A549 treated with CORT108297 at 1 μM for 4 hours (cell line): ENCODE results near the gene ZNF785. TPM values are rescaled to one million over a fixed set of nuclear protein-coding genes. Genes with fewer than 3 reads are reported as not detected.

Experiments used
- total RNA-seq: library from RNA; stranded (reverse); fragments of 200-300 nt; extraction: Qiagen RNA extraction; gene quantifications from 5 replicates; pipeline ENCODE4 v1.2.3, GENCODE V29; 2022

Gene ZNF785
- total RNA-seq = not detected in 5 replicates

DNA sequence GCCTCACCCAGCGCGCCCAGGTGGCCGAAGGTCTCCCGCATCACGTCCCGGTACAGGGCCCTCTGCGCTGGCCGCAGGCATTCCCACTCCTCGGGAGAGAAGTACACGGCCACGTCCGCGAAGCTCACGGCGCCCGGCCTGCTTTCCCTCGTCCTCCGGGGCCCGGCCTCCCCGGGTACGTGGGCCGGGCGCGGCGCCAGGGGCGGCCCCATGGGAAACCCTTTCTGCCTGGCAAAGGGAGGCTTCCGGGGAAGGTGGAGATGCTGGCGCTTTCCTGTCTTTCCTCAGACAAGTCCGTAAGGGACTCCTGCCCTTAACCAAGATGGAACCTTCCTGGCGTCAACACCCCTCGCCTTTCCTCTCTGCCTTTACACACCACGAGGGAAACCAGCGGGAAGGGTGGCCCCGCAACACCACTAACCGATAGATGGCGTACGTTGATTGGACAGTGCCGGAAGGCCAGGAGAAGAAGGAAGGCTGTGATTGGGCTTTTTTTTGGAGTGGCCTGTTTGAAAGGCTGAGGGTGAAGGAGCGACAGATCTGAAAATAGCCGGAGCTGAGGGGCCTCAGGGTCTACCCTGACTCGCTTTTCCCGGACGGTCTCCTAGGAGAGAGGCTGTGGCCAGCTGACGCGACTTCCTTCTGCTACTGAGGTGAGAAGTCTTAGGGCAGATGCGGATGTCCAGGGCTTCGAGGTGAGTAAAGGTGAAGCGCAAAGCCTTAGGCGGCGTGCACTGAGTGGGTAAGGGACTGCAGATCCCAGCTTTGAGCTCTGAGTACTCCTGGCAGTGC is at the start of gene ZNF785:
TSS of gene ZNF785 (minus strand) at position 298 of the 792 bp plus-strand sequence. CDS start at position 212, 86 bp downstream.

DNA sequence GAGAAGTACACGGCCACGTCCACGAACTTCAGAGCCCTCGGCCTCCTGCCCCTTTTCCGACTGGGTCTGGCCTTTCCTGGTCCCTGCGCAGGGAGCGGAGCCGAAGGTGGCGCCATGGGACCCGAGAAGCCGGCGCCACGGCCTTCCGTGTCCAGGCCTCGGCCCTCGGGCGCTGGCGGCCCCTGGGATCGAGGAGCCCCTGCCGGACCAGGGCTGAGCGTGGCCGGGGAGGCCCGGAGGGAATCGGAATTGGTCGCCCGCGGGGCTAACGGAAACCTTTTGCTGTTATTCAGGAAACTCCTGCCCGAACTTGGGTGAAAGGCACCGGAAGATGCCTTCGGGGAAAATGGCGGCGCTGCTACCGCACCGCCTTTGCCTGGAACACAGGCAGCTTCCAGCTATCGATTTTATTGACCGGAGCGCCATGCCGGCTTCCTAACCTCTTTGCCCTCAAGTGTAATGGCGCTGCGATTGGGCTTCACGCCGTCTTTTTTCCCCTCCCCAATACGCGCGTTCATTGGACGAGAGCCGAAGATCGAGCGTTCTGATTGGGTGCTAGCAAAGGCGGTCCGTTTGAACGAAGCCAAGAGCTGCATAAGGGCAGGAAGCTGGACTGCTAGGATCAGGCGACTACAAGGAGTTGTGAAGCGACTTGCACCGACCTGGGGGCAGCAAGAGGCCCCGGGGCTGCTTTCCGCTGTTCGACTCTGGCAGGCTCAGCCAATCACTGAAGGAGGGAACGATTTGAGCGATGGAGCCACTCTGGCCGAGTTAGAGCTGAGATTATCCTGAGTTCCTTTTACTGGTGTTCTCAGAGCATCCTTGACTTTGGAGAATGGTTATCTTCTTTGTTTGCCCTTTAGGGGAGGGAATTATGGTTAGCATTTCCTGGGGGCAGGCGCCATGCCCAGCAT is 24.7 kb upstream of the ZNF785 start, which contains the start of gene ZNF689:
TSS of gene ZNF689 (minus strand) at position 464 of the 914 bp plus-strand sequence. CDS start at position 116, 348 bp downstream.

GRCh38 chr16:30571445-30572322 is 13.8 kb downstream of the ZNF785 start, which contains the start of gene ZNF688:
TSS of gene ZNF688 (minus strand) at chr16:30571714. CDS start at chr16:30571629, 85 bp downstream.

DNA sequence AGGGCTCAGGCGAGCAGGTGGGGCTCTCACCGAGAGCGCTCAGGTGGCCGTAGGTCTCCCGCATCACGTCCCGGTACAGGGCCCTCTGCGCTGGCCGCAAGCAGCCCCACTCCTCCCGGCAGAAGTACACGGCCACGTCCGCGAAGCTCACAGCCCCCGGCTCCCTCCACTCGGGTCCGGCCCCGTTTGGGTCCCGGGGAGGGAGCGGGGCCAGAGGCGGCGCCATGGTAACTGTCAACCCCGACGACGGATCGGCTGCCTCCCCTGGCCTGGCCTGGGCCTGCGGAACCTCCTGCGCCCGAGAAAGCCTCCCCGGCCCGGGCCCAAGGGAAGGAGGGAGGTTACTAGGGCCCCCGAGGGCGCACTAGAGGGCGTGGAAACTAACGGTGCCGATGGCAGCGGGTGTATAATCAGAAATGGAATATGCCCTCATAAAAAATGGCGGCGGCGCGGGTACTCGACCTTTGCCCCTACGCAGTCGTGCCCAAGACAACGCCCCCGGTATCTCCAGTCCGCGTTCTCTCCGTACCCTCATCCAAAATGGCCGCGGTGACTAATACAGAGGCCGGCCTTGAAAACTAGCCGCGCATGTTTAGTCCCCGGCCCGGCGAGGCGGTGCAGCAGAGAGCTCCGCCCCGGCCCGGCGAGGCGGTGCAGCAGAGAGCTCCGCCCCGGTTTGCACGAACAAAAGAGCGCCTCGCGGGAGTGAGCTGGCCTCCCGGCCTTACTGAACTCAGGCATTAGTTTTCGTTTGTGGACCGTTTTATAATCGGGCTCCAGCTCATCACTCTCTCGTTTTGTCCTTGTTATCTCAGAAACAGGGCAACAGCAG is 27.3 kb downstream of the ZNF785 start, which contains the start of gene ZNF764:
TSS of gene ZNF764 (minus strand) at position 418 of the 832 bp plus-strand sequence. CDS start at position 226, 192 bp downstream.

DNA sequence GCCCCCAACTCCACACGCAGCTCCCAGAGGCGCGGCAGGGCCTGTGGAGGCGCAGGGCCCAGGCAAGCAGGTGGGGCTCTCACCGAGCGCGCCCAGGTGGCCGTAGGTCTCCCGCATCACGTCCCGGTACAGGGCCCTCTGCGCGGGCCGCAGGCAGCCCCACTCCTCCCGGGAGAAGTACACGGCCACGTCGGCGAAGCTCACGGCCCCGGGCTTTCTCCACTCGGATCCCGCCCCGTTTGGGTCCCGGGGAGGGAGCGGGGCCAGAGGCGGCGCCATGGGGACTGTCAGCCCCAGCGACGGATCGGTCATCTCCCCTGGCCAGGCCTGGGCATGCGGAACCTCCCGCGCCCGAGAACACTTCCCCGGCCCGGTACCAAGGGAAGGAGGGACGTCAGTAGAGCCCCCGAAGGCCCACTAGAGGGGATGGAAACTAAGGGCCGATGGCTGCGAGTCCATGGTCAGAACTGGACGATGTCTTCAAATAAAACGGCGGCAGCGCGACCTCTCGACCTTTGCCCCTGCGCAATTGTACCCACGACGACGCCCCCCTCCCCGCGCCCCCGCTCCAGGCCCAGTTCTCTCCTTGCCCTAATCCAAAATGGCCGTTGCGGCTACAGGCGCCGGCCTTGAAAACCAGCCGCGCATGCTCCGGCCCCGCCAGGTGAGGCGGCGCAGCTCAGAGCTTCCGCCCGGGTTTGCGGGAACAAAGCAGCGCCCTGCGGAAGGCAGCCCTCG is 51.0 kb downstream of the ZNF785 start, which contains the start of gene ZNF747:
TSS of gene ZNF747 (minus strand) at position 491 of the 738 bp plus-strand sequence. CDS start at position 312, 179 bp downstream.

Other genes starting within 250 kb of the ZNF785 start
- gene CD2BP2, start 230.4 kb downstream of the ZNF785 start, total RNA-seq = 61.6 to 68.7 TPM (median 66.4 TPM) in 5 replicates
- 24.8 to 34.5 TPM (median 31.6 TPM) in 5 replicates for gene TBC1D10B, start 215.2 kb downstream of the ZNF785 start, total RNA-seq
- 0.38 to 0.55 TPM (median 0.48 TPM) in 3 of 5 replicates, not detected in the others for gene MYL11, start 210.9 kb downstream of the ZNF785 start, total RNA-seq
- 0.58 to 2.5 TPM (median 2.1 TPM) in 5 replicates for gene SEPTIN1, start 203.1 kb downstream of the ZNF785 start, total RNA-seq
- 11.7 to 13.0 TPM (median 12.4 TPM) in 5 replicates for gene ZNF48, start 190.3 kb downstream of the ZNF785 start, total RNA-seq
- gene ZNF771, start 178.1 kb downstream of the ZNF785 start, total RNA-seq = 3.0 to 6.8 TPM (median 5.5 TPM) in 5 replicates
- 103 to 143 TPM (median 138 TPM) in 5 replicates for gene DCTPP1, start 155.7 kb downstream of the ZNF785 start, total RNA-seq
- 48.6 to 54.5 TPM (median 51.1 TPM) in 5 replicates for gene SEPHS2, start 139.8 kb downstream of the ZNF785 start, total RNA-seq
- gene ITGAL, start 113.0 kb downstream of the ZNF785 start, total RNA-seq = 0.06 to 0.17 TPM (median 0.13 TPM) in 5 replicates
- 37.2 to 50.3 TPM (median 46.5 TPM) in 5 replicates for gene ZNF768, start 59.1 kb downstream of the ZNF785 start, total RNA-seq
- gene ZNF747, start 50.8 kb downstream of the ZNF785 start, total RNA-seq = 3.8 to 4.6 TPM (median 4.5 TPM) in 5 replicates
- 4.5 to 6.9 TPM (median 6.6 TPM) in 5 replicates for gene ZNF764, start 27.3 kb downstream of the ZNF785 start, total RNA-seq
- 4.8 to 8.1 TPM (median 7.8 TPM) in 5 replicates for gene ZNF688, start 14.0 kb downstream of the ZNF785 start, total RNA-seq
- gene ZNF689, start 24.7 kb upstream of the ZNF785 start, total RNA-seq = 7.6 to 9.2 TPM (median 8.1 TPM) in 5 replicates
- gene PRR14, start 65.3 kb upstream of the ZNF785 start, total RNA-seq = 20.2 to 28.8 TPM (median 25.3 TPM) in 5 replicates
- 31.5 to 45.5 TPM (median 44.8 TPM) in 5 replicates for gene FBRS, start 72.7 kb upstream of the ZNF785 start, total RNA-seq
- 11.0 to 30.6 TPM (median 25.8 TPM) in 5 replicates for gene SRCAP, start 113.5 kb upstream of the ZNF785 start, total RNA-seq
- 17.9 to 26.3 TPM (median 23.3 TPM) in 5 replicates for gene PHKG2, start 162.7 kb upstream of the ZNF785 start, total RNA-seq
- 4.4 to 9.9 TPM (median 9.0 TPM) in 5 replicates for gene CFAP119, start 176.4 kb upstream of the ZNF785 start, total RNA-seq
- 74.1 to 90.1 TPM (median 87.1 TPM) in 5 replicates for gene RNF40, start 176.6 kb upstream of the ZNF785 start, total RNA-seq
- 15.1 to 17.9 TPM (median 16.2 TPM) in 5 replicates for gene ZNF629, start 201.5 kb upstream of the ZNF785 start, total RNA-seq